A673 (cell line): ENCODE measurements around the gene PUM1.

Experiments
- CTCF ChIP-seq: fragments of 300-800, 200-600 bp; sonication (generic); conservative IDR thresholded peaks from 2 replicates; pipeline ENCODE4 v1.5.1; 2017; ENCODE audit warnings: low read depth, mild to moderate bottlenecking, antibody characterized with exemption, low read length, moderate library complexity, mixed read lengths
- EZH2 ChIP-seq: fragments of 200-600 bp; sonication (generic); IDR thresholded peaks from 2 replicates; pipeline ENCODE4 v1.6.1; 2017; ENCODE audit warnings: borderline replicate concordance, low read depth, mild to moderate bottlenecking, mixed read lengths, antibody characterized with exemption, low read length; ENCODE audit not compliant: poor library complexity, severe bottlenecking

GRCh38 chr1:31065310-31066217 is at the start of gene PUM1:
- TF ChIP-seq CTCF (no peak), EZH2 (no peak)
